HEK293 (cell line): ENCODE results near the gene NLGN2.

Source experiments
- TRIM28 ChIP-seq: IDR thresholded peaks from 2 replicates; pipeline ENCODE4 v1.6.1; 2011; ENCODE audit warnings: low read length, control low read depth, borderline replicate concordance
- ZNF146 ChIP-seq: fragments of 450-650 bp; formaldehyde crosslinking; IDR thresholded peaks from 2 replicates; pipeline ENCODE4 v1.5.1; 2016; ENCODE audit warnings: missing biosample characterization, missing genetic modification characterization
- ZNF155 ChIP-seq: fragments of 450-650 bp; formaldehyde crosslinking; IDR thresholded peaks from 2 replicates; pipeline ENCODE4 v1.5.1; 2016; ENCODE audit warnings: missing biosample characterization, missing genetic modification characterization
- ZNF274 ChIP-seq, 2 experiments: fragments of 200-500 bp in 1 of 2; fragments of 450-650 bp in 1 of 2; sonication (Bioruptor generic) in 1 of 2; formaldehyde crosslinking in 1 of 2; IDR thresholded peaks; 2 replicates each; pipeline versions ENCODE4 v1.5.1 to v1.6.1; 2014 to 2016; ENCODE audit warnings: borderline replicate concordance in 1 of 2, inconsistent platforms in 1 of 2, low read length in 1 of 2, missing biosample characterization in 1 of 2, missing genetic modification characterization in 1 of 2
- ZNF561 ChIP-seq: fragments of 450-650 bp; IDR thresholded peaks from 2 replicates; pipeline ENCODE4 v1.5.1; 2018; ENCODE audit warnings: missing biosample characterization, missing genetic modification characterization, borderline replicate concordance
- ZNF776 ChIP-seq: fragments of 450-650 bp; formaldehyde crosslinking; IDR thresholded peaks from 2 replicates; pipeline ENCODE4 v1.5.0; 2017; ENCODE audit warnings: missing biosample characterization, missing genetic modification characterization, borderline replicate concordance
- TF ChIP-seq, protein P1 (sequence below): fragments of 450-650 bp; formaldehyde crosslinking; IDR thresholded peaks from 2 replicates; pipeline ENCODE4 v1.5.1; 2016; ENCODE audit warnings: missing biosample characterization, missing genetic modification characterization
- TF ChIP-seq, protein P2 (sequence below): fragments of 450-650 bp; formaldehyde crosslinking; IDR thresholded peaks from 2 replicates; pipeline ENCODE4 v1.5.1; 2016; ENCODE audit warnings: missing biosample characterization, missing genetic modification characterization
- TF ChIP-seq, protein P3 (sequence below): fragments of 450-650 bp; formaldehyde crosslinking; IDR thresholded peaks from 2 replicates; pipeline ENCODE4 v1.5.1; 2017; ENCODE audit warnings: missing biosample characterization, missing genetic modification characterization

DNA sequence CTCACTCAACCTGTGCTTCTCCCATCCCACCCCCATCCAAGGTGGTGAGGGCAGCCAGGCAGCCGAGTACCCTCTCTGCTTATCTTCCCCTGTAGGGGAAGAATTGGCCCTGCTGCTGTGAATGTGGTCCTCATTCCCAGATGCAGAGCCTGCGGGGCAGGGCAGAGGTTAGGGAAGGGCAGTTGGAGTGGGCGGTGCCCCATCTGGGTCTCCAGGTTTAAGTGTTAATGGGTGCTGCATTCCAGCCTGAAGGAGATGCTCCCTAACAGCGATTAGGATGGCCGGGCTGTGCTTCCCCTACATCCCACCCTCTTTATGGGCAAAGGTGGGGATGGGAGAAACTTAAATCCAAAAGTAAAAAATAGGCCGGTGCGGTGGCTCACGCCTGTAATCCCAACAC is 40.6 kb upstream of the NLGN2 start:
- TF ChIP-seq, protein P1, sequence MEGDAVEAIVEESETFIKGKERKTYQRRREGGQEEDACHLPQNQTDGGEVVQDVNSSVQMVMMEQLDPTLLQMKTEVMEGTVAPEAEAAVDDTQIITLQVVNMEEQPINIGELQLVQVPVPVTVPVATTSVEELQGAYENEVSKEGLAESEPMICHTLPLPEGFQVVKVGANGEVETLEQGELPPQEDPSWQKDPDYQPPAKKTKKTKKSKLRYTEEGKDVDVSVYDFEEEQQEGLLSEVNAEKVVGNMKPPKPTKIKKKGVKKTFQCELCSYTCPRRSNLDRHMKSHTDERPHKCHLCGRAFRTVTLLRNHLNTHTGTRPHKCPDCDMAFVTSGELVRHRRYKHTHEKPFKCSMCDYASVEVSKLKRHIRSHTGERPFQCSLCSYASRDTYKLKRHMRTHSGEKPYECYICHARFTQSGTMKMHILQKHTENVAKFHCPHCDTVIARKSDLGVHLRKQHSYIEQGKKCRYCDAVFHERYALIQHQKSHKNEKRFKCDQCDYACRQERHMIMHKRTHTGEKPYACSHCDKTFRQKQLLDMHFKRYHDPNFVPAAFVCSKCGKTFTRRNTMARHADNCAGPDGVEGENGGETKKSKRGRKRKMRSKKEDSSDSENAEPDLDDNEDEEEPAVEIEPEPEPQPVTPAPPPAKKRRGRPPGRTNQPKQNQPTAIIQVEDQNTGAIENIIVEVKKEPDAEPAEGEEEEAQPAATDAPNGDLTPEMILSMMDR (tag by site-specific recombination): no peak
- TF ChIP-seq ZNF274 (IDR thresholded peaks at IDR 0.05; ENCODE audit: low read length): no peak
- no peak for TF ChIP-seq ZNF274 (tag by site-specific recombination; IDR thresholded peaks at IDR 0.05; ENCODE audit: borderline replicate concordance)
- no peak for TF ChIP-seq ZNF561 (tag by site-specific recombination)
- no peak for TF ChIP-seq ZNF776 (tag by site-specific recombination)
- no peak for TF ChIP-seq ZNF155 (tag by site-specific recombination)
- no peak for TF ChIP-seq ZNF146 (tag by site-specific recombination)
- TF ChIP-seq, protein P2, sequence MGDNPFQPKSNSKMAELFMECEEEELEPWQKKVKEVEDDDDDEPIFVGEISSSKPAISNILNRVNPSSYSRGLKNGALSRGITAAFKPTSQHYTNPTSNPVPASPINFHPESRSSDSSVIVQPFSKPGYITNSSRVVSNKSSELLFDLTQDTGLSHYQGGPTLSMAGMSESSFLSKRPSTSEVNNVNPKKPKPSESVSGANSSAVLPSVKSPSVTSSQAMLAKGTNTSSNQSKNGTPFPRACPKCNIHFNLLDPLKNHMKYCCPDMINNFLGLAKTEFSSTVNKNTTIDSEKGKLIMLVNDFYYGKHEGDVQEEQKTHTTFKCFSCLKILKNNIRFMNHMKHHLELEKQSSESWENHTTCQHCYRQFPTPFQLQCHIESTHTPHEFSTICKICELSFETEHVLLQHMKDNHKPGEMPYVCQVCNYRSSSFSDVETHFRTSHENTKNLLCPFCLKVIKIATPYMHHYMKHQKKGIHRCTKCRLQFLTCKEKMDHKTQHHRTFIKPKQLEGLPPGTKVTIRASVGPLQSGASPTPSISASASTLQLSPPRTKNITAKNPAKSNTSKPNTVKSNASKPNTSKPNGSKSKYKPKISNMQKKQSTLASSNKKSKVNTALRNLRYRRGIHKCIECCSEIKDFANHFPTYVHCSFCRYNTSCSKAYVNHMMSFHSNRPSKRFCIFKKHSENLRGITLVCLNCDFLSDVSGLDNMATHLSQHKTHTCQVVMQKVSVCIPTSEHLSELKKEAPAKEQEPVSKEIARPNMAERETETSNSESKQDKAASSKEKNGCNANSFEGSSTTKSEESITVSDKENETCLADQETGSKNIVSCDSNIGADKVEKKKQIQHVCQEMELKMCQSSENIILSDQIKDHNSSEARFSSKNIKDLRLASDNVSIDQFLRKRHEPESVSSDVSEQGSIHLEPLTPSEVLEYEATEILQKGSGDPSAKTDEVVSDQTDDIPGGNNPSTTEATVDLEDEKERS (tag by site-specific recombination): no peak
- no peak for TF ChIP-seq TRIM28
- TF ChIP-seq, protein P3, sequence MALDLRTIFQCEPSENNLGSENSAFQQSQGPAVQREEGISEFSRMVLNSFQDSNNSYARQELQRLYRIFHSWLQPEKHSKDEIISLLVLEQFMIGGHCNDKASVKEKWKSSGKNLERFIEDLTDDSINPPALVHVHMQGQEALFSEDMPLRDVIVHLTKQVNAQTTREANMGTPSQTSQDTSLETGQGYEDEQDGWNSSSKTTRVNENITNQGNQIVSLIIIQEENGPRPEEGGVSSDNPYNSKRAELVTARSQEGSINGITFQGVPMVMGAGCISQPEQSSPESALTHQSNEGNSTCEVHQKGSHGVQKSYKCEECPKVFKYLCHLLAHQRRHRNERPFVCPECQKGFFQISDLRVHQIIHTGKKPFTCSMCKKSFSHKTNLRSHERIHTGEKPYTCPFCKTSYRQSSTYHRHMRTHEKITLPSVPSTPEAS (tag by site-specific recombination): no peak
